ENCODE data around the gene OVCA2.

The OVCA2 gene

GRCh38 chr17:2067048-2067561 lies 25.3 kb downstream of the OVCA2 start:
- no peak for DNase-seq

- no peak for DNase-seq
Observed at GRCh38 chr17:2067608-2068024, 25.8 kb downstream of the OVCA2 start.

- no peak for DNase-seq
Observed at GRCh38 chr17:2068031-2068518, 26.3 kb downstream of the OVCA2 start.

- no peak for DNase-seq
Observed at GRCh38 chr17:2068519-2069051, 26.8 kb downstream of the OVCA2 start.

GRCh38 chr17:2070241-2071023 lies 28.6 kb downstream of the OVCA2 start:
- DNase-seq: no peak

- no peak for DNase-seq
Observed at GRCh38 chr17:2071024-2071385, 29.2 kb downstream of the OVCA2 start.

- no peak for DNase-seq
Observed at GRCh38 chr17:2071455-2072281, 29.8 kb downstream of the OVCA2 start.

- no peak for DNase-seq
Observed at GRCh38 chr17:2074919-2075318, 33.1 kb downstream of the OVCA2 start.

- DNase-seq: no peak
Observed at GRCh38 chr17:2075336-2076086, 33.7 kb downstream of the OVCA2 start.

GRCh38 chr17:2076087-2076984 lies 34.5 kb downstream of the OVCA2 start:
- no peak for DNase-seq

- no peak for DNase-seq
Observed at GRCh38 chr17:2077040-2077439, 35.2 kb downstream of the OVCA2 start.

- no peak for DNase-seq
Observed at GRCh38 chr17:2081564-2081963, 39.7 kb downstream of the OVCA2 start.

- no peak for DNase-seq
Observed at GRCh38 chr17:2082003-2082781, 40.4 kb downstream of the OVCA2 start.

- DNase-seq: no peak
Observed at GRCh38 chr17:2083613-2084035, 41.8 kb downstream of the OVCA2 start.

GRCh38 chr17:2084036-2084765 lies 42.4 kb downstream of the OVCA2 start:
- DNase-seq: no peak

GRCh38 chr17:2084766-2085647 lies 43.2 kb downstream of the OVCA2 start:
- no peak for DNase-seq

GRCh38 chr17:2085648-2085949 lies 43.8 kb downstream of the OVCA2 start:
- DNase-seq: no peak

- DNase-seq: no peak
Observed at GRCh38 chr17:2086306-2086705, 44.5 kb downstream of the OVCA2 start.

GRCh38 chr17:2087597-2088211 lies 45.9 kb downstream of the OVCA2 start:
- peak; percentile 47 for DNase-seq

Measured in central memory CD4-positive, alpha-beta T cell (primary cell).